ENCODE measurements around the gene KITLG. TPM values are rescaled to one million over a fixed set of nuclear protein-coding genes. Genes with fewer than 3 reads are reported as not detected.

KITLG gene
- total RNA-seq, 2 donors from 2014 or later = 0.05 TPM; not detected in 1

- no peak for ATAC-seq (replicated peaks)
- Mint-ChIP-seq H3K4me1 (no peaks in the 10 kb centered on the region), H3K9me3 (peaks cover 10% of the 10 kb centered on the region), H3K4me3 (no peak overlapping the region), H3K27ac (no peak overlapping the region), H3K27me3 (no peaks in the 10 kb centered on the region), H3K36me3 (ENCODE audit: low read depth) (no peaks in the 10 kb centered on the region)
Measured at GRCh38 chr12:88590851-88591250, 10.6 kb upstream of the KITLG start.

- Mint-ChIP-seq H3K27ac (no peak overlapping the region), H3K9me3 (peaks cover 10% of the 10 kb centered on the region), H3K36me3 (ENCODE audit: low read depth) (no peaks in the 10 kb centered on the region), H3K4me1 (no peaks in the 10 kb centered on the region), H3K27me3 (peaks cover 15% of the 10 kb centered on the region), H3K4me3 (no peak overlapping the region)
- ATAC-seq (replicated peaks) = no peak
Measured at GRCh38 chr12:88585077-88585476, 4.8 kb upstream of the KITLG start.

GRCh38 chr12:88579601-88580050 is 645 bp downstream of the KITLG start:
- Mint-ChIP-seq H3K27ac (no peak overlapping the region), H3K27me3 (peaks cover 35% of the 10 kb centered on the region), H3K4me1 (no peaks in the 10 kb centered on the region), H3K36me3 (ENCODE audit: low read depth) (no peaks in the 10 kb centered on the region), H3K9me3 (no peaks in the 10 kb centered on the region), H3K4me3 (peak overlapping the region; percentile 61)
- ATAC-seq (replicated peaks) = no peak

- no peaks in the 10 kb centered on the region for H3K9me3 Mint-ChIP-seq
- ATAC-seq (replicated peaks) = no peak
- no peak overlapping the region for H3K27ac Mint-ChIP-seq
- H3K36me3 Mint-ChIP-seq (ENCODE audit: low read depth) = no peaks in the 10 kb centered on the region
- H3K27me3 Mint-ChIP-seq = peaks cover 37% of the 10 kb centered on the region
- H3K4me1 Mint-ChIP-seq = no peaks in the 10 kb centered on the region
- H3K4me3 Mint-ChIP-seq = peak overlapping the region; percentile 61
Measured at GRCh38 chr12:88579161-88579517, 1.1 kb downstream of the KITLG start.

- peak overlapping the region; percentile 61 for H3K4me3 Mint-ChIP-seq
- H3K9me3 Mint-ChIP-seq = no peaks in the 10 kb centered on the region
- no peaks in the 10 kb centered on the region for H3K36me3 Mint-ChIP-seq (ENCODE audit: low read depth)
Measured at GRCh38 chr12:88578276-88579160, 1.8 kb downstream of the KITLG start.

GRCh38 chr12:88577537-88577936 is 2.7 kb downstream of the KITLG start:
- Mint-ChIP-seq H3K9me3 (no peaks in the 10 kb centered on the region), H3K4me1 (no peaks in the 10 kb centered on the region), H3K27me3 (peaks cover 29% of the 10 kb centered on the region), H3K27ac (no peak overlapping the region), H3K4me3 (no peak overlapping the region), H3K36me3 (ENCODE audit: low read depth) (no peaks in the 10 kb centered on the region)
- ATAC-seq (replicated peaks) = no peak

More at GRCh38 chr12:88578276-88579160, 1.8 kb downstream of the KITLG start:
- Mint-ChIP-seq H3K27me3 (peaks cover 35% of the 10 kb centered on the region), H3K4me1 (no peaks in the 10 kb centered on the region), H3K27ac (no peak overlapping the region)
- no peak for ATAC-seq (replicated peaks)

GRCh38 chr12:88576866-88577265 is 3.4 kb downstream of the KITLG start:
- no peaks in the 10 kb centered on the region for H3K4me1 Mint-ChIP-seq
- no peak overlapping the region for H3K27ac Mint-ChIP-seq
- no peaks in the 10 kb centered on the region for H3K9me3 Mint-ChIP-seq
- ATAC-seq (replicated peaks) = no peak
- H3K36me3 Mint-ChIP-seq (ENCODE audit: low read depth) = no peaks in the 10 kb centered on the region
- H3K27me3 Mint-ChIP-seq = peaks cover 29% of the 10 kb centered on the region
- no peak overlapping the region for H3K4me3 Mint-ChIP-seq

- H3K27me3 Mint-ChIP-seq = peaks cover 25% of the 10 kb centered on the region
- no peaks in the 10 kb centered on the region for H3K36me3 Mint-ChIP-seq (ENCODE audit: low read depth)
- H3K9me3 Mint-ChIP-seq = no peaks in the 10 kb centered on the region
- H3K4me1 Mint-ChIP-seq = no peaks in the 10 kb centered on the region
- H3K27ac Mint-ChIP-seq = no peak overlapping the region
- ATAC-seq (replicated peaks) = no peak
- H3K4me3 Mint-ChIP-seq = no peak overlapping the region
Measured at GRCh38 chr12:88575361-88575970, 4.8 kb downstream of the KITLG start.

- H3K27ac Mint-ChIP-seq = no peak overlapping the region
- ATAC-seq (replicated peaks) = no peak
- no peaks in the 10 kb centered on the region for H3K4me1 Mint-ChIP-seq
- H3K4me3 Mint-ChIP-seq = no peak overlapping the region
- no peaks in the 10 kb centered on the region for H3K9me3 Mint-ChIP-seq
- H3K27me3 Mint-ChIP-seq = peaks cover 18% of the 10 kb centered on the region
- no peaks in the 10 kb centered on the region for H3K36me3 Mint-ChIP-seq (ENCODE audit: low read depth)
Measured at GRCh38 chr12:88574278-88574677, 6.0 kb downstream of the KITLG start.

- H3K36me3 Mint-ChIP-seq (ENCODE audit: low read depth) = no peaks in the 10 kb centered on the region
- H3K27ac Mint-ChIP-seq = no peak overlapping the region
- no peak overlapping the region for H3K4me3 Mint-ChIP-seq
- no peaks in the 10 kb centered on the region for H3K4me1 Mint-ChIP-seq
- H3K9me3 Mint-ChIP-seq = no peaks in the 10 kb centered on the region
- H3K27me3 Mint-ChIP-seq = peaks cover 13% of the 10 kb centered on the region
- no peak for ATAC-seq (replicated peaks)
Measured at GRCh38 chr12:88573583-88573982, 6.7 kb downstream of the KITLG start.

GRCh38 chr12:88572781-88573549 is 7.3 kb downstream of the KITLG start:
- Mint-ChIP-seq H3K4me1 (no peaks in the 10 kb centered on the region), H3K27ac (no peak overlapping the region), H3K27me3 (peaks cover 6% of the 10 kb centered on the region), H3K36me3 (ENCODE audit: low read depth) (no peaks in the 10 kb centered on the region), H3K4me3 (no peak overlapping the region), H3K9me3 (no peaks in the 10 kb centered on the region)
- no peak for ATAC-seq (replicated peaks)

GRCh38 chr12:88571543-88571942 is 8.7 kb downstream of the KITLG start:
- H3K9me3 Mint-ChIP-seq = no peaks in the 10 kb centered on the region
- no peaks in the 10 kb centered on the region for H3K4me1 Mint-ChIP-seq
- no peak for ATAC-seq (replicated peaks)
- H3K4me3 Mint-ChIP-seq = no peak overlapping the region
- H3K36me3 Mint-ChIP-seq (ENCODE audit: low read depth) = no peaks in the 10 kb centered on the region
- H3K27ac Mint-ChIP-seq = no peak overlapping the region
- peaks cover 4% of the 10 kb centered on the region for H3K27me3 Mint-ChIP-seq

- ATAC-seq (replicated peaks) = no peak
- H3K27ac Mint-ChIP-seq = no peak overlapping the region
- H3K4me1 Mint-ChIP-seq = no peaks in the 10 kb centered on the region
- H3K9me3 Mint-ChIP-seq = no peaks in the 10 kb centered on the region
- no peaks in the 10 kb centered on the region for H3K36me3 Mint-ChIP-seq (ENCODE audit: low read depth)
- peaks cover 4% of the 10 kb centered on the region for H3K27me3 Mint-ChIP-seq
- H3K4me3 Mint-ChIP-seq = no peak overlapping the region
Measured at GRCh38 chr12:88570103-88570502, 10.2 kb downstream of the KITLG start.

- ATAC-seq (replicated peaks) = no peak
- Mint-ChIP-seq H3K9me3 (no peaks in the 10 kb centered on the region), H3K27me3 (peaks cover 3% of the 10 kb centered on the region), H3K27ac (no peak overlapping the region), H3K4me1 (no peaks in the 10 kb centered on the region), H3K36me3 (ENCODE audit: low read depth) (no peaks in the 10 kb centered on the region), H3K4me3 (no peak overlapping the region)
Measured at GRCh38 chr12:88566430-88566829, 13.8 kb downstream of the KITLG start.
